HG03460 (cell line): Measurements from ENCODE around the gene VAV3.
"Not testable (repeated sequence)": the region's sequence is repeated elsewhere in the genome, so short reads cannot be mapped to it uniquely, and the experiment has no call there.

Experiments
- ATAC-seq: cut with Tn5 transposase; IDR thresholded peaks from one replicate; pipeline ENCODE4 v1.9.1; 2021; ENCODE audit not compliant: unreplicated experiment

Gene VAV3

GRCh38 chr1:107895403-107896191 lies 69.4 kb downstream of the VAV3 start:
- no peak for ATAC-seq

- ATAC-seq: no peak
Observed at GRCh38 chr1:107894605-107895004, 70.4 kb downstream of the VAV3 start.

GRCh38 chr1:107893350-107893749 lies 71.6 kb downstream of the VAV3 start:
- not testable (repeated sequence) for ATAC-seq

GRCh38 chr1:107889524-107889923 lies 75.5 kb downstream of the VAV3 start:
- no peak for ATAC-seq

GRCh38 chr1:107883562-107883961 lies 81.4 kb downstream of the VAV3 start:
- no peak for ATAC-seq

GRCh38 chr1:107879927-107880326 lies 85.1 kb downstream of the VAV3 start:
- ATAC-seq: no peak

GRCh38 chr1:107879346-107879745 lies 85.6 kb downstream of the VAV3 start:
- no peak for ATAC-seq

- ATAC-seq: no peak
Observed at GRCh38 chr1:107877745-107878144, 87.2 kb downstream of the VAV3 start.

- ATAC-seq: no peak
Observed at GRCh38 chr1:107877092-107877491, 87.9 kb downstream of the VAV3 start.

- ATAC-seq: no peak
Observed at GRCh38 chr1:107875689-107876088, 89.3 kb downstream of the VAV3 start.

GRCh38 chr1:107874221-107874620 lies 90.8 kb downstream of the VAV3 start:
- no peak for ATAC-seq

GRCh38 chr1:107871687-107872395 lies 93.1 kb downstream of the VAV3 start:
- no peak for ATAC-seq

- no peak for ATAC-seq
Observed at GRCh38 chr1:107871259-107871658, 93.7 kb downstream of the VAV3 start.

GRCh38 chr1:107870696-107871095 lies 94.3 kb downstream of the VAV3 start:
- no peak for ATAC-seq

GRCh38 chr1:107867897-107868296 lies 97.1 kb downstream of the VAV3 start:
- no peak for ATAC-seq

- no peak for ATAC-seq
Observed at GRCh38 chr1:107867422-107867821, 97.6 kb downstream of the VAV3 start.

GRCh38 chr1:107866870-107867269 lies 98.1 kb downstream of the VAV3 start:
- no peak for ATAC-seq

- ATAC-seq: no peak
Observed at GRCh38 chr1:107865627-107866026, 99.4 kb downstream of the VAV3 start.

- ATAC-seq: no peak
Observed at GRCh38 chr1:107863342-107863741, 101.6 kb downstream of the VAV3 start.

GRCh38 chr1:107862064-107862463 lies 102.9 kb downstream of the VAV3 start:
- ATAC-seq: no peak

- no peak for ATAC-seq
Observed at GRCh38 chr1:107858323-107858722, 106.7 kb downstream of the VAV3 start.

GRCh38 chr1:107851418-107851817 lies 113.6 kb downstream of the VAV3 start:
- ATAC-seq: no peak
